Loucy (cell line): ENCODE data around the gene HSBP1L1.

ENCODE experiments used
- H2AFZ ChIP-seq: fragments of 200-600 bp; sonication (generic); 2 replicates; pipeline ENCODE4 v1.6.0; 2016; ENCODE audit warnings: antibody characterized with exemption, mild to moderate bottlenecking, low read length, moderate library complexity
- H3F3A ChIP-seq: fragments of 200-600 bp; 2 replicates; pipeline ENCODE4 v1.6.0; 2016; ENCODE audit warnings: antibody characterized with exemption, low read depth, mild to moderate bottlenecking
- H3K27me3 ChIP-seq: fragments of 200-600 bp; sonication (generic); 2 replicates; pipeline ENCODE4 v1.6.1; 2014; ENCODE audit warnings: low read length, mild to moderate bottlenecking; ENCODE audit not compliant: insufficient read depth, poor library complexity, severe bottlenecking
- H3K36me3 ChIP-seq: fragments of 200-600 bp; sonication (generic); 2 replicates; pipeline ENCODE4 v1.6.1; 2016; ENCODE audit warnings: low read length; ENCODE audit not compliant: insufficient read depth
- H3K4me1 ChIP-seq: fragments of 200-600 bp; sonication (generic); 2 replicates; pipeline ENCODE4 v1.5.1; 2014; ENCODE audit warnings: low read length, mild to moderate bottlenecking; ENCODE audit not compliant: insufficient read depth, poor library complexity, severe bottlenecking
- H3K4me2 ChIP-seq: fragments of 200-600 bp; sonication (generic); 2 replicates; pipeline ENCODE4 v1.6.0; 2014; ENCODE audit warnings: antibody characterized with exemption, low read length, low read depth, mild to moderate bottlenecking; ENCODE audit not compliant: poor library complexity, severe bottlenecking
- H3K4me3 ChIP-seq: fragments of 200-600 bp; sonication (generic); 2 replicates; pipeline ENCODE4 v1.5.1; 2014; ENCODE audit warnings: low read length, mild to moderate bottlenecking, mixed read lengths; ENCODE audit not compliant: poor library complexity, severe bottlenecking
- H3K79me2 ChIP-seq: fragments of 200-600 bp; sonication (generic); 2 replicates; pipeline ENCODE4 v1.6.1; 2014; ENCODE audit warnings: low read length; ENCODE audit not compliant: insufficient read depth
- H3K9ac ChIP-seq: fragments of 200-600 bp; sonication (generic); 2 replicates; pipeline ENCODE4 v1.6.0; 2014; ENCODE audit warnings: mild to moderate bottlenecking, low read depth, low read length, moderate library complexity; ENCODE audit not compliant: poor library complexity, severe bottlenecking
- H3K9me2 ChIP-seq: fragments of 200-600 bp; sonication (generic); replicated peaks from 2 replicates; pipeline ENCODE4 v1.6.1; 2016; ENCODE audit warnings: low read depth, low read length, mixed read lengths
- H3K9me3 ChIP-seq: fragments of 200-600 bp; sonication (generic); 2 replicates; pipeline ENCODE4 v1.6.1; 2014; ENCODE audit warnings: mild to moderate bottlenecking, antibody characterized with exemption, low read length, low read depth; ENCODE audit not compliant: insufficient read depth
- H4K20me1 ChIP-seq: fragments of 200-600 bp; sonication (generic); 2 replicates; pipeline ENCODE4 v1.6.0; 2014; ENCODE audit warnings: antibody characterized with exemption, low read length, mild to moderate bottlenecking; ENCODE audit not compliant: insufficient read depth, poor library complexity, severe bottlenecking
- CTCF ChIP-seq: fragments of 200-600 bp; sonication (generic); conservative IDR thresholded peaks from 2 replicates; pipeline ENCODE4 v1.5.1; 2014; ENCODE audit warnings: mild to moderate bottlenecking, antibody characterized with exemption, low read length
- EZH2phosphoT487 ChIP-seq: fragments of 200-600 bp; IDR thresholded peaks from 2 replicates; pipeline ENCODE4 v1.6.1; 2018; ENCODE audit warnings: antibody characterized with exemption, mild to moderate bottlenecking, moderate library complexity, borderline replicate concordance

The HSBP1L1 gene

GRCh38 chr18:79918615-79919011 is 45.8 kb upstream of the HSBP1L1 start:
- H3K9me2 ChIP-seq, result no peaks in the 10 kb centered on the region
- H2AFZ ChIP-seq, result no peak overlapping the region
- peaks cover 32% of the 10 kb centered on the region; the same call in 1 of the 2 replicates for H3K36me3 ChIP-seq
- H3K79me2 ChIP-seq, result no peaks in the 10 kb centered on the region
- H3K4me2 ChIP-seq, result no peak overlapping the region
- no peaks in the 10 kb centered on the region for H3F3A ChIP-seq
- no peaks in the 10 kb centered on the region for H3K27me3 ChIP-seq
- no peak overlapping the region for H3K4me3 ChIP-seq
- no peaks in the 10 kb centered on the region for H3K4me1 ChIP-seq
- no peaks in the 10 kb centered on the region for H4K20me1 ChIP-seq
- no peak overlapping the region for H3K9ac ChIP-seq
- TF ChIP-seq CTCF (no peak), EZH2phosphoT487 (no peak)
- H3K9me3 ChIP-seq, result no peaks in the 10 kb centered on the region

GRCh38 chr18:79919089-79919488 is 45.4 kb upstream of the HSBP1L1 start:
- Histone ChIP-seq H3K4me2 (no peak overlapping the region), H2AFZ (no peak overlapping the region), H3K4me3 (no peak overlapping the region), H3F3A (no peaks in the 10 kb centered on the region), H3K9me3 (no peaks in the 10 kb centered on the region), H3K27me3 (no peaks in the 10 kb centered on the region), H4K20me1 (no peaks in the 10 kb centered on the region), H3K9me2 (no peaks in the 10 kb centered on the region), H3K4me1 (no peaks in the 10 kb centered on the region), H3K79me2 (no peaks in the 10 kb centered on the region), H3K36me3 (peaks cover 33% of the 10 kb centered on the region; the same call in 1 of the 2 replicates), H3K9ac (no peak overlapping the region)
- TF ChIP-seq EZH2phosphoT487 (no peak), CTCF (no peak)

GRCh38 chr18:79921984-79922965 is 42.2 kb upstream of the HSBP1L1 start:
- Histone ChIP-seq H3K4me1 (no peaks in the 10 kb centered on the region), H3K79me2 (no peaks in the 10 kb centered on the region), H3F3A (no peaks in the 10 kb centered on the region), H4K20me1 (no peaks in the 10 kb centered on the region), H3K36me3 (peaks cover 16% of the 10 kb centered on the region; the same call in 1 of the 2 replicates), H3K27me3 (no peaks in the 10 kb centered on the region), H2AFZ (no peak overlapping the region), H3K9ac (no peak overlapping the region), H3K4me3 (no peak overlapping the region), H3K9me2 (no peaks in the 10 kb centered on the region), H3K4me2 (no peak overlapping the region), H3K9me3 (no peaks in the 10 kb centered on the region)
- no peak for TF ChIP-seq CTCF
